OCI-LY7 (cell line): Measurements from ENCODE around the gene NEO1. TPM values are rescaled to one million over a fixed set of nuclear protein-coding genes. Genes with fewer than 3 reads are reported as not detected.

Experiments used
- BruUV-seq: library from RNA; stranded (reverse); fragments of 400-500 nt; replicated peaks from 2 replicates; lab custom pipeline; 2021; lab: Mats Ljungman, UMichigan
- CTCF ChIA-PET: fragments of 300-600 bp; sonication (Branson Sonifier 250); formaldehyde crosslinking; loops from one replicate; lab custom pipeline; 2022; ENCODE audit warnings: antibody characterized with exemption; ENCODE audit not compliant: unreplicated experiment; lab: Charles Lee
- POLR2A ChIA-PET: fragments of 300-600 bp; sonication (Branson Sonifier 250); formaldehyde crosslinking; loops from one replicate; lab custom pipeline; 2022; ENCODE audit warnings: antibody characterized with exemption; lab: Charles Lee
- DNase-seq: peaks from one replicate; pipeline ENCODE4 v3.0.0-alpha.2; 2015; ENCODE audit warnings: low spot score
- H2AFZ ChIP-seq: fragments of 200-600 bp; sonication (generic), shearing (Covaris generic); 2 replicates; pipeline ENCODE4 v1.6.1; 2014; ENCODE audit warnings: mild to moderate bottlenecking, antibody characterized with exemption, low read length, moderate library complexity
- H3K27ac ChIP-seq: fragments of 200-600 bp; sonication (generic); 2 replicates; pipeline ENCODE4 v1.5.1; 2014; ENCODE audit warnings: mixed run types, low read depth, mild to moderate bottlenecking, moderate library complexity, low read length, inconsistent platforms; ENCODE audit not compliant: poor library complexity, severe bottlenecking
- H3K36me3 ChIP-seq: fragments of 200-600 bp; sonication (generic); 2 replicates; pipeline ENCODE4 v1.6.1; 2014; ENCODE audit warnings: mild to moderate bottlenecking, antibody characterized with exemption, low read length, moderate library complexity, mixed read lengths; ENCODE audit not compliant: insufficient read depth
- H3K4me1 ChIP-seq: fragments of 200-600 bp; sonication (generic); 2 replicates; pipeline ENCODE4 v1.5.1; 2014; ENCODE audit warnings: mild to moderate bottlenecking, low read length; ENCODE audit not compliant: insufficient read depth, poor library complexity, severe bottlenecking
- H3K4me2 ChIP-seq: fragments of 200-600 bp; sonication (generic); 2 replicates; pipeline ENCODE4 v1.6.1; 2014; ENCODE audit warnings: mild to moderate bottlenecking, low read length
- H3K4me3 ChIP-seq: fragments of 200-600 bp; sonication (generic); 2 replicates; pipeline ENCODE4 v1.5.1; 2014; ENCODE audit warnings: mild to moderate bottlenecking, low read depth, low read length; ENCODE audit not compliant: poor library complexity, severe bottlenecking
- H3K79me2 ChIP-seq: fragments of 200-600 bp; sonication (generic); 2 replicates; pipeline ENCODE4 v1.6.1; 2016; ENCODE audit warnings: low read depth, mild to moderate bottlenecking, low read length, moderate library complexity, mixed read lengths; ENCODE audit not compliant: insufficient read depth
- H3K9me2 ChIP-seq: fragments of 200-600 bp; sonication (generic); 2 replicates; pipeline ENCODE4 v1.6.1; 2016; ENCODE audit warnings: mild to moderate bottlenecking, low read length, mixed read lengths; ENCODE audit not compliant: insufficient read depth
- H3K9me3 ChIP-seq: fragments of 200-600 bp; sonication (generic); 2 replicates; pipeline ENCODE4 v1.6.1; 2014; ENCODE audit warnings: mild to moderate bottlenecking, mixed run types, low read length, mixed read lengths
- H4K20me1 ChIP-seq: fragments of 200-600 bp; sonication (generic); 2 replicates; pipeline ENCODE4 v1.6.1; 2014; ENCODE audit warnings: mild to moderate bottlenecking, antibody characterized with exemption, low read length, moderate library complexity, mixed read lengths; ENCODE audit not compliant: insufficient read depth
- EZH2phosphoT487 ChIP-seq: fragments of 200-600 bp; sonication (generic); IDR thresholded peaks from 2 replicates; pipeline ENCODE4 v1.6.1; 2018; ENCODE audit warnings: low read depth, borderline replicate concordance, mild to moderate bottlenecking, mixed run types, antibody characterized with exemption, low read length, moderate library complexity, mixed read lengths
- intact Hi-C: fragments of 100-400 bp; cut with micrococcal nuclease; formaldehyde crosslinking; loops from one replicate; pipeline ENCODE4 v1.10.0; 2022; ENCODE audit not compliant: unreplicated experiment
- total RNA-seq, 2 experiments: library from RNA; depleted of rRNA in 1 of 2; stranded (reverse); fragments of >200 nt in 1 of 2; shearing (Covaris generic) in 1 of 2; gene quantifications; 2 replicates each; pipeline ENCODE4 v1.2.3, GENCODE V29; 2014 to 2022
- TF ChIP-seq, protein P1 (sequence below): fragments of 200-600 bp; sonication (generic); conservative IDR thresholded peaks from 2 replicates; pipeline ENCODE4 v1.5.1; 2014; ENCODE audit warnings: mild to moderate bottlenecking, antibody characterized with exemption, low read length, moderate library complexity, mixed read lengths

The NEO1 gene
- total RNA-seq, 2 experiments from 2014 or later = 3.0 TPM

- Histone ChIP-seq H3K4me2 (no peak overlapping the region), H3K4me3 (no peak overlapping the region), H3K9me3 (no peaks in the 10 kb centered on the region), H2AFZ (no peak overlapping the region), H3K36me3 (no peaks in the 10 kb centered on the region), H3K4me1 (no peaks in the 10 kb centered on the region), H3K27ac (no peak overlapping the region), H4K20me1 (no peaks in the 10 kb centered on the region; the same call in 1 of the 2 replicates), H3K79me2 (no peaks in the 10 kb centered on the region), H3K9me2 (no peaks in the 10 kb centered on the region)
- BruUV-seq = no TSS peak
- ChIA-PET CTCF (no interaction called here), POLR2A (no interaction called here)
- intact Hi-C loops = no loop called here
- DNase-seq = no peak
- TF ChIP-seq, protein P1, sequence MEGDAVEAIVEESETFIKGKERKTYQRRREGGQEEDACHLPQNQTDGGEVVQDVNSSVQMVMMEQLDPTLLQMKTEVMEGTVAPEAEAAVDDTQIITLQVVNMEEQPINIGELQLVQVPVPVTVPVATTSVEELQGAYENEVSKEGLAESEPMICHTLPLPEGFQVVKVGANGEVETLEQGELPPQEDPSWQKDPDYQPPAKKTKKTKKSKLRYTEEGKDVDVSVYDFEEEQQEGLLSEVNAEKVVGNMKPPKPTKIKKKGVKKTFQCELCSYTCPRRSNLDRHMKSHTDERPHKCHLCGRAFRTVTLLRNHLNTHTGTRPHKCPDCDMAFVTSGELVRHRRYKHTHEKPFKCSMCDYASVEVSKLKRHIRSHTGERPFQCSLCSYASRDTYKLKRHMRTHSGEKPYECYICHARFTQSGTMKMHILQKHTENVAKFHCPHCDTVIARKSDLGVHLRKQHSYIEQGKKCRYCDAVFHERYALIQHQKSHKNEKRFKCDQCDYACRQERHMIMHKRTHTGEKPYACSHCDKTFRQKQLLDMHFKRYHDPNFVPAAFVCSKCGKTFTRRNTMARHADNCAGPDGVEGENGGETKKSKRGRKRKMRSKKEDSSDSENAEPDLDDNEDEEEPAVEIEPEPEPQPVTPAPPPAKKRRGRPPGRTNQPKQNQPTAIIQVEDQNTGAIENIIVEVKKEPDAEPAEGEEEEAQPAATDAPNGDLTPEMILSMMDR = no peak
- TF ChIP-seq EZH2phosphoT487 = no peak
Measured at GRCh38 chr15:73072894-73073293, 20.6 kb downstream of the NEO1 start.

DNA sequence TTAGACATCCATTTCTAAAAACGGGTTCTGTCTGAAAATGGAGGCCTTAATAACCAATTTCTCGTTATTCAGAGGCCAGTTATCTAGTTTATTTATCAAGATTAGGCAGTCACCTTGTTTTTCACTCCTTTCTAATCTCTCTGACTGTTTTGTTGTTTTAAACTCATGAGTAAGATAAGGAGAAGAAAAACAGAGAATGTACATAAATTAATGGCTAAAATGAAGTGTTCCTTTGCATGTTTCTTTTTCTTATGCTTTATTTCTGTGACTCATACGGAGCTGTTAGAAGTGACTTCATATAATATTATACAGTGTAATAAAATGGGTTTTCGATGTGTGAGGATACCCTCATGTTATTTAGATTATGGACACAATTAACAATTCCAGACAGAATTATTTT is 22.0 kb downstream of the NEO1 start:
- no peak overlapping the region for H3K4me2 ChIP-seq
- no peak for TF ChIP-seq EZH2phosphoT487
- TF ChIP-seq, protein P1 = no peak
- CTCF ChIA-PET = no interaction called here
- no peaks in the 10 kb centered on the region for H3K4me1 ChIP-seq
- H4K20me1 ChIP-seq = no peaks in the 10 kb centered on the region; the same call in 1 of the 2 replicates
- intact Hi-C loops = no loop called here
- H3K27ac ChIP-seq = no peak overlapping the region
- no peak overlapping the region for H3K4me3 ChIP-seq
- no peak overlapping the region for H2AFZ ChIP-seq
- H3K9me3 ChIP-seq = no peaks in the 10 kb centered on the region
- DNase-seq = no peak
- no peaks in the 10 kb centered on the region for H3K79me2 ChIP-seq
- H3K36me3 ChIP-seq = no peaks in the 10 kb centered on the region
- no peaks in the 10 kb centered on the region for H3K9me2 ChIP-seq
- POLR2A ChIA-PET = no interaction called here
- BruUV-seq = no TSS peak

- Histone ChIP-seq H3K79me2 (no peaks in the 10 kb centered on the region), H3K4me3 (no peak overlapping the region), H2AFZ (no peak overlapping the region), H4K20me1 (no peaks in the 10 kb centered on the region; the same call in 1 of the 2 replicates), H3K4me2 (no peak overlapping the region), H3K9me2 (no peaks in the 10 kb centered on the region), H3K36me3 (no peaks in the 10 kb centered on the region), H3K27ac (no peak overlapping the region), H3K4me1 (no peaks in the 10 kb centered on the region), H3K9me3 (no peaks in the 10 kb centered on the region)
- TF ChIP-seq, protein P1 = no peak
- no peak for TF ChIP-seq EZH2phosphoT487
- ChIA-PET POLR2A (no interaction called here), CTCF (no interaction called here)
- no peak for DNase-seq
- no TSS peak for BruUV-seq
- intact Hi-C loops = no loop called here
Measured at GRCh38 chr15:73075160-73075859, 23.0 kb downstream of the NEO1 start.
